Measurements from ENCODE around the gene NUP85.
A peak's percentile ranks its signal among the peaks of the same experiment; 100 is the strongest.
"Not testable (repeated sequence)": the region's sequence is repeated elsewhere in the genome, so short reads cannot be mapped to it uniquely, and the experiment has no call there.

The NUP85 gene

GRCh38 chr17:75199886-75200618 lies 5.4 kb upstream of the NUP85 start:
- H3K4me3 ChIP-seq (ENCODE audit: insufficient read depth, low read depth, low read length, poor library complexity, severe bottlenecking): no peak overlapping the region
- no peaks in the 10 kb centered on the region for H3K36me3 ChIP-seq (ENCODE audit: control insufficient read depth, insufficient read depth, low read length)
- no peak overlapping the region for H3K27ac ChIP-seq (ENCODE audit: insufficient read depth, low read length, poor library complexity, severe bottlenecking)
- no peaks in the 10 kb centered on the region for H3K27me3 ChIP-seq (replicated peaks; ENCODE audit: control insufficient read depth, insufficient read depth, low read length, poor library complexity, severe bottlenecking)
- no peak for DNase-seq
- H3K9me3 ChIP-seq (ENCODE audit: control insufficient read depth, low read length): no peaks in the 10 kb centered on the region
- H3K4me1 ChIP-seq (ENCODE audit: control insufficient read depth, insufficient read depth, low read length, poor library complexity, severe bottlenecking): no peaks in the 10 kb centered on the region

- no peaks in the 10 kb centered on the region for H3K27me3 ChIP-seq (replicated peaks; ENCODE audit: control insufficient read depth, insufficient read depth, low read length, poor library complexity, severe bottlenecking)
- H3K9me3 ChIP-seq (ENCODE audit: control insufficient read depth, low read length): no peaks in the 10 kb centered on the region
- no peak for DNase-seq
- H3K27ac ChIP-seq (ENCODE audit: insufficient read depth, low read length, poor library complexity, severe bottlenecking): peak overlapping the region; percentile 90
- H3K36me3 ChIP-seq (ENCODE audit: control insufficient read depth, insufficient read depth, low read length): peaks cover 10% of the 10 kb centered on the region
- H3K4me3 ChIP-seq (ENCODE audit: insufficient read depth, low read depth, low read length, poor library complexity, severe bottlenecking): peak overlapping the region; percentile 77
- H3K4me1 ChIP-seq (ENCODE audit: control insufficient read depth, insufficient read depth, low read length, poor library complexity, severe bottlenecking): peaks cover 7% of the 10 kb centered on the region
Observed at GRCh38 chr17:75205793-75206163, 299 bp downstream of the NUP85 start.

GRCh38 chr17:75207050-75207407 lies 1.6 kb downstream of the NUP85 start:
- not testable (repeated sequence) for H3K4me3 ChIP-seq (ENCODE audit: insufficient read depth, low read depth, low read length, poor library complexity, severe bottlenecking); H3K9me3 ChIP-seq (ENCODE audit: control insufficient read depth, low read length); H3K27ac ChIP-seq (ENCODE audit: insufficient read depth, low read length, poor library complexity, severe bottlenecking); DNase-seq; H3K27me3 ChIP-seq (replicated peaks; ENCODE audit: control insufficient read depth, insufficient read depth, low read length, poor library complexity, severe bottlenecking); H3K4me1 ChIP-seq (ENCODE audit: control insufficient read depth, insufficient read depth, low read length, poor library complexity, severe bottlenecking)
- H3K36me3 ChIP-seq (ENCODE audit: control insufficient read depth, insufficient read depth, low read length): peaks cover 18% of the 10 kb centered on the region

- H3K9me3 ChIP-seq (ENCODE audit: control insufficient read depth, low read length): no peaks in the 10 kb centered on the region
- no peak for DNase-seq
- H3K27me3 ChIP-seq (replicated peaks; ENCODE audit: control insufficient read depth, insufficient read depth, low read length, poor library complexity, severe bottlenecking): no peaks in the 10 kb centered on the region
- no peak overlapping the region for H3K4me3 ChIP-seq (ENCODE audit: insufficient read depth, low read depth, low read length, poor library complexity, severe bottlenecking)
- H3K27ac ChIP-seq (ENCODE audit: insufficient read depth, low read length, poor library complexity, severe bottlenecking): no peak overlapping the region
- peaks cover 21% of the 10 kb centered on the region for H3K36me3 ChIP-seq (ENCODE audit: control insufficient read depth, insufficient read depth, low read length)
- H3K4me1 ChIP-seq (ENCODE audit: control insufficient read depth, insufficient read depth, low read length, poor library complexity, severe bottlenecking): peaks cover 7% of the 10 kb centered on the region
Observed at GRCh38 chr17:75207760-75208159, 2.3 kb downstream of the NUP85 start.

GRCh38 chr17:75208161-75208560 lies 2.7 kb downstream of the NUP85 start:
- DNase-seq: no peak
- Histone ChIP-seq H3K36me3 (ENCODE audit: control insufficient read depth, insufficient read depth, low read length) (peaks cover 25% of the 10 kb centered on the region), H3K27ac (ENCODE audit: insufficient read depth, low read length, poor library complexity, severe bottlenecking) (no peak overlapping the region)

GRCh38 chr17:75209061-75209460 lies 3.6 kb downstream of the NUP85 start:
- Histone ChIP-seq H3K27me3 (replicated peaks; ENCODE audit: control insufficient read depth, insufficient read depth, low read length, poor library complexity, severe bottlenecking) (no peaks in the 10 kb centered on the region), H3K4me1 (ENCODE audit: control insufficient read depth, insufficient read depth, low read length, poor library complexity, severe bottlenecking) (peaks cover 7% of the 10 kb centered on the region), H3K9me3 (ENCODE audit: control insufficient read depth, low read length) (no peaks in the 10 kb centered on the region), H3K36me3 (ENCODE audit: control insufficient read depth, insufficient read depth, low read length) (peaks cover 33% of the 10 kb centered on the region), H3K27ac (ENCODE audit: insufficient read depth, low read length, poor library complexity, severe bottlenecking) (no peak overlapping the region), H3K4me3 (ENCODE audit: insufficient read depth, low read depth, low read length, poor library complexity, severe bottlenecking) (no peak overlapping the region)
- no peak for DNase-seq

More at GRCh38 chr17:75208161-75208560, 2.7 kb downstream of the NUP85 start:
- H3K4me3 ChIP-seq (ENCODE audit: insufficient read depth, low read depth, low read length, poor library complexity, severe bottlenecking): no peak overlapping the region
- no peaks in the 10 kb centered on the region for H3K9me3 ChIP-seq (ENCODE audit: control insufficient read depth, low read length)
- no peaks in the 10 kb centered on the region for H3K27me3 ChIP-seq (replicated peaks; ENCODE audit: control insufficient read depth, insufficient read depth, low read length, poor library complexity, severe bottlenecking)
- peaks cover 7% of the 10 kb centered on the region for H3K4me1 ChIP-seq (ENCODE audit: control insufficient read depth, insufficient read depth, low read length, poor library complexity, severe bottlenecking)

GRCh38 chr17:75218131-75218530 lies 12.7 kb downstream of the NUP85 start:
- Histone ChIP-seq H3K27ac (ENCODE audit: insufficient read depth, low read length, poor library complexity, severe bottlenecking) (no peak overlapping the region), H3K36me3 (ENCODE audit: control insufficient read depth, insufficient read depth, low read length) (peaks cover 62% of the 10 kb centered on the region)
- no peak for DNase-seq

GRCh38 chr17:75219815-75220214 lies 14.3 kb downstream of the NUP85 start:
- DNase-seq: no peak
- Histone ChIP-seq H3K4me3 (ENCODE audit: insufficient read depth, low read depth, low read length, poor library complexity, severe bottlenecking) (no peak overlapping the region), H3K36me3 (ENCODE audit: control insufficient read depth, insufficient read depth, low read length) (peaks cover 49% of the 10 kb centered on the region), H3K27me3 (replicated peaks; ENCODE audit: control insufficient read depth, insufficient read depth, low read length, poor library complexity, severe bottlenecking) (no peaks in the 10 kb centered on the region), H3K27ac (ENCODE audit: insufficient read depth, low read length, poor library complexity, severe bottlenecking) (no peak overlapping the region), H3K9me3 (ENCODE audit: control insufficient read depth, low read length) (no peaks in the 10 kb centered on the region), H3K4me1 (ENCODE audit: control insufficient read depth, insufficient read depth, low read length, poor library complexity, severe bottlenecking) (no peaks in the 10 kb centered on the region)

More at GRCh38 chr17:75218131-75218530, 12.7 kb downstream of the NUP85 start:
- Histone ChIP-seq H3K4me1 (ENCODE audit: control insufficient read depth, insufficient read depth, low read length, poor library complexity, severe bottlenecking) (no peaks in the 10 kb centered on the region), H3K9me3 (ENCODE audit: control insufficient read depth, low read length) (no peaks in the 10 kb centered on the region), H3K4me3 (ENCODE audit: insufficient read depth, low read depth, low read length, poor library complexity, severe bottlenecking) (no peak overlapping the region), H3K27me3 (replicated peaks; ENCODE audit: control insufficient read depth, insufficient read depth, low read length, poor library complexity, severe bottlenecking) (no peaks in the 10 kb centered on the region)

- Histone ChIP-seq H3K27me3 (replicated peaks; ENCODE audit: control insufficient read depth, insufficient read depth, low read length, poor library complexity, severe bottlenecking) (no peaks in the 10 kb centered on the region), H3K27ac (ENCODE audit: insufficient read depth, low read length, poor library complexity, severe bottlenecking) (no peak overlapping the region), H3K4me1 (ENCODE audit: control insufficient read depth, insufficient read depth, low read length, poor library complexity, severe bottlenecking) (no peaks in the 10 kb centered on the region), H3K4me3 (ENCODE audit: insufficient read depth, low read depth, low read length, poor library complexity, severe bottlenecking) (no peak overlapping the region), H3K9me3 (ENCODE audit: control insufficient read depth, low read length) (no peaks in the 10 kb centered on the region), H3K36me3 (ENCODE audit: control insufficient read depth, insufficient read depth, low read length) (peaks cover 34% of the 10 kb centered on the region)
- DNase-seq: no peak
Observed at GRCh38 chr17:75225016-75225415, 19.5 kb downstream of the NUP85 start.

- Histone ChIP-seq H3K4me1 (ENCODE audit: control insufficient read depth, insufficient read depth, low read length, poor library complexity, severe bottlenecking) (no peaks in the 10 kb centered on the region), H3K9me3 (ENCODE audit: control insufficient read depth, low read length) (no peaks in the 10 kb centered on the region), H3K27me3 (replicated peaks; ENCODE audit: control insufficient read depth, insufficient read depth, low read length, poor library complexity, severe bottlenecking) (no peaks in the 10 kb centered on the region), H3K36me3 (ENCODE audit: control insufficient read depth, insufficient read depth, low read length) (peaks cover 50% of the 10 kb centered on the region), H3K27ac (ENCODE audit: insufficient read depth, low read length, poor library complexity, severe bottlenecking) (no peak overlapping the region), H3K4me3 (ENCODE audit: insufficient read depth, low read depth, low read length, poor library complexity, severe bottlenecking) (no peak overlapping the region)
- no peak for DNase-seq
Observed at GRCh38 chr17:75227729-75228128, 22.2 kb downstream of the NUP85 start.
